DOHH2 (cell line): ENCODE measurements around the gene CDK5R1.

Experiments used
- H3F3A ChIP-seq: fragments of 200-600 bp; sonication (generic), shearing (Covaris generic); 2 replicates; pipeline ENCODE4 v1.6.0; 2016; ENCODE audit warnings: antibody characterized with exemption, mild to moderate bottlenecking; ENCODE audit not compliant: control insufficient read depth, insufficient read depth
- H3K27ac ChIP-seq: fragments of 200-600 bp; sonication (generic); 2 replicates; pipeline ENCODE4 v1.5.1; 2014; ENCODE audit warnings: low read depth, mild to moderate bottlenecking, low read length, moderate library complexity
- H3K27me3 ChIP-seq: fragments of 200-600 bp; sonication (generic); 2 replicates; pipeline ENCODE4 v1.6.1; 2014; ENCODE audit warnings: mild to moderate bottlenecking, low read length, mixed read lengths; ENCODE audit not compliant: control insufficient read depth
- H3K36me3 ChIP-seq: fragments of 200-600 bp; sonication (generic); 2 replicates; pipeline ENCODE4 v1.6.1; 2014; ENCODE audit warnings: mild to moderate bottlenecking, low read length, moderate library complexity, mixed read lengths; ENCODE audit not compliant: control insufficient read depth
- H3K4me1 ChIP-seq: fragments of 200-600 bp; sonication (generic); 2 replicates; pipeline ENCODE4 v1.6.1; 2014; ENCODE audit warnings: mild to moderate bottlenecking, low read length, mixed read lengths; ENCODE audit not compliant: control insufficient read depth
- H3K4me2 ChIP-seq: fragments of 200-600 bp; sonication (generic); 2 replicates; pipeline ENCODE4 v1.6.0; 2014; ENCODE audit warnings: mild to moderate bottlenecking, low read length, moderate library complexity
- H3K4me3 ChIP-seq: fragments of 200-600 bp; sonication (generic); 2 replicates; pipeline ENCODE4 v1.5.1; 2014; ENCODE audit warnings: mild to moderate bottlenecking, low read length, mixed read lengths
- H3K79me2 ChIP-seq: fragments of 200-600 bp; sonication (generic); 2 replicates; pipeline ENCODE4 v1.6.1; 2014; ENCODE audit warnings: mild to moderate bottlenecking, low read length, mixed read lengths; ENCODE audit not compliant: control insufficient read depth
- H3K9me2 ChIP-seq: fragments of 200-600 bp; sonication (generic); replicated peaks from 2 replicates; pipeline ENCODE4 v1.6.1; 2014; ENCODE audit warnings: mild to moderate bottlenecking, low read length, mixed read lengths; ENCODE audit not compliant: control insufficient read depth
- H3K9me3 ChIP-seq: fragments of 200-600 bp; sonication (generic); 2 replicates; pipeline ENCODE4 v1.6.1; 2014; ENCODE audit warnings: antibody characterized with exemption, low read length, mixed read lengths; ENCODE audit not compliant: control insufficient read depth, insufficient read depth
- H4K20me1 ChIP-seq: fragments of 200-600 bp; sonication (generic); 2 replicates; pipeline ENCODE4 v1.6.0; 2014; ENCODE audit warnings: low read depth, mild to moderate bottlenecking, antibody characterized with exemption, low read length, moderate library complexity; ENCODE audit not compliant: control insufficient read depth, insufficient read depth
- EZH2phosphoT487 ChIP-seq: fragments of 200-600 bp; sonication (generic); IDR thresholded peaks from 2 replicates; pipeline ENCODE4 v1.6.1; 2017; ENCODE audit warnings: borderline replicate concordance, mild to moderate bottlenecking, antibody characterized with exemption, low read length, moderate library complexity, mixed read lengths
- TF ChIP-seq, protein P1 (sequence below): fragments of 200-600 bp; sonication (generic); IDR thresholded peaks from one replicate; pipeline ENCODE4 v1.5.1; 2014; ENCODE audit warnings: antibody characterized with exemption, mild to moderate bottlenecking, low read depth, low read length; ENCODE audit not compliant: poor library complexity, severe bottlenecking

Gene CDK5R1

DNA sequence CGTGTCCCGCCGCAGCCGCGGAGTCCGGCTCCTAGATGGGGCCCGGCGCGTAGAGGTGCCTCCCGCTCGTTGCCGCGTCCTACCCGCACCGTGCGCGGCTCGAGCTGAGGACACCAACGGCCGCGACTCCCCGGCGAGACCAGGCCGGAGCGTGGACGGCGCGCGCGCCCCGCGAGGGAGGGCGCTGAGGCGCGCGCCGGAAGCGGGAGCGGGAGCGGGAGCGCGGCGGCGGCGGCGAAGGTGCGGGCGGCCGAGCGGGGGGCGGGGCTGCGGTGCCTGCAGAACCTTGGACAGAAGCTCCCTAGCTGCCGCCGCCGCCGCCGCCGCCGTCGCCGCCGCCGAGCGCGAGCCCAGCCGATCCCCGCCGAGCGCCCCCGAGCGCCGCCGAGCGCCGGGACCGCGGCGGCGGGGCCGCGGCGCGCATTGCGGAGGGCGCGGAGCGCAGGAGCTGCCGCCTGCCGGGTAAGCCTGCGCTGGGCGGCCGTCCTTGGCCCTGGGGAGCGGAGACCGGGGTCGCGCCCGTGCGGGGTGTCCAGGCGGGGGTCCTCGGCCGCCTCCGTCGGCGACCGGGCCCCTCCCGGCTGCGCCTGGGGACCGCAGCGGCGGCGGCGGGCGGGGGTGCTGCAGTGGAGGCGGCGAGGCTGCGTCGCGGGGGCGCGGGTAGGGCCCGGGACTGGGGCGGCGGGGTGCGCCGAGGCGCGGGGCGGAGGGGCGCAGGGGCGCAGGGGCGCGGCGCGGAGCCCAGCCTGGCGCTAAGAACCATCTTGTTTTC is at the start of gene CDK5R1:
CDK5R1 (plus strand) TSS at position 293 of the 772 bp plus-strand sequence. CDS start 628 bp downstream, outside the sequence.
- Histone ChIP-seq H3K4me2 (peak within 1 kb of the TSS; percentile 59), H3K4me1 (peaks cover 22% of the 10 kb centered on the region), H3K4me3 (peak within 1 kb of the TSS; percentile 60)

DNA sequence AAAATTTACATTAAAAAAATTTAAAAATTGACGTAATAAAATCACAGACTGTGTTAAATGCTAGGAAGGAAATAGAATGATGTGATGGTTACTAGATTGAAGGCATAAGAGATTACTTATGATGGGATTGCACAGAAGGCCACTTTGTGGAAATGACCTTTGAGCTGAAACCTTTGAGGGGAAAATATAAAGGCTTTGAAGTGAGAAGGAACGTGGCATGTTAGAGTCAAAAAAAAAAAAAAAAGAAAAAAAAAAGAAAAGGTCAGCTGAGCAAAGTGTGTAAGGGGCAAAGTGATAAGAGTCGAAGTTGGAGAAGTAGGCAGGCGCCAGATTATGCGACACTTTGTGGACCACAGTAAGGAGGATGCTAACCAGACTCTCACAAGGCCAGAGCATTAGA is 46.1 kb upstream of the CDK5R1 start:
- H3F3A ChIP-seq = no peaks in the 10 kb centered on the region
- peaks cover 9% of the 10 kb centered on the region; the same call in 1 of the 2 replicates for H3K36me3 ChIP-seq
- no peaks in the 10 kb centered on the region for H3K9me3 ChIP-seq
- no peak overlapping the region for H3K27ac ChIP-seq
- H3K4me2 ChIP-seq = no peak overlapping the region
- TF ChIP-seq EZH2phosphoT487 = no peak
- TF ChIP-seq, protein P1, sequence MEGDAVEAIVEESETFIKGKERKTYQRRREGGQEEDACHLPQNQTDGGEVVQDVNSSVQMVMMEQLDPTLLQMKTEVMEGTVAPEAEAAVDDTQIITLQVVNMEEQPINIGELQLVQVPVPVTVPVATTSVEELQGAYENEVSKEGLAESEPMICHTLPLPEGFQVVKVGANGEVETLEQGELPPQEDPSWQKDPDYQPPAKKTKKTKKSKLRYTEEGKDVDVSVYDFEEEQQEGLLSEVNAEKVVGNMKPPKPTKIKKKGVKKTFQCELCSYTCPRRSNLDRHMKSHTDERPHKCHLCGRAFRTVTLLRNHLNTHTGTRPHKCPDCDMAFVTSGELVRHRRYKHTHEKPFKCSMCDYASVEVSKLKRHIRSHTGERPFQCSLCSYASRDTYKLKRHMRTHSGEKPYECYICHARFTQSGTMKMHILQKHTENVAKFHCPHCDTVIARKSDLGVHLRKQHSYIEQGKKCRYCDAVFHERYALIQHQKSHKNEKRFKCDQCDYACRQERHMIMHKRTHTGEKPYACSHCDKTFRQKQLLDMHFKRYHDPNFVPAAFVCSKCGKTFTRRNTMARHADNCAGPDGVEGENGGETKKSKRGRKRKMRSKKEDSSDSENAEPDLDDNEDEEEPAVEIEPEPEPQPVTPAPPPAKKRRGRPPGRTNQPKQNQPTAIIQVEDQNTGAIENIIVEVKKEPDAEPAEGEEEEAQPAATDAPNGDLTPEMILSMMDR = no peak
- H3K9me2 ChIP-seq = no peaks in the 10 kb centered on the region
- peaks cover 21% of the 10 kb centered on the region for H3K27me3 ChIP-seq
- no peak overlapping the region for H3K4me3 ChIP-seq
- H3K4me1 ChIP-seq = peaks cover 12% of the 10 kb centered on the region
- peaks cover 14% of the 10 kb centered on the region for H3K79me2 ChIP-seq
- H4K20me1 ChIP-seq = peaks cover 4% of the 10 kb centered on the region; the same call in 1 of the 2 replicates

More for the DNA sequence above, at the start of gene CDK5R1:
- H3K27ac ChIP-seq = no peak within 1 kb of the TSS
- peaks cover 10% of the 10 kb centered on the region for H3K36me3 ChIP-seq
- no peaks in the 10 kb centered on the region for H4K20me1 ChIP-seq
- H3K27me3 ChIP-seq = no peaks in the 10 kb centered on the region
- H3F3A ChIP-seq = peaks cover 28% of the 10 kb centered on the region
- no peaks in the 10 kb centered on the region for H3K79me2 ChIP-seq
- H3K9me2 ChIP-seq = no peaks in the 10 kb centered on the region
- no peaks in the 10 kb centered on the region for H3K9me3 ChIP-seq
- TF ChIP-seq EZH2phosphoT487 = no peak
- TF ChIP-seq, protein P1 = no peak

DNA sequence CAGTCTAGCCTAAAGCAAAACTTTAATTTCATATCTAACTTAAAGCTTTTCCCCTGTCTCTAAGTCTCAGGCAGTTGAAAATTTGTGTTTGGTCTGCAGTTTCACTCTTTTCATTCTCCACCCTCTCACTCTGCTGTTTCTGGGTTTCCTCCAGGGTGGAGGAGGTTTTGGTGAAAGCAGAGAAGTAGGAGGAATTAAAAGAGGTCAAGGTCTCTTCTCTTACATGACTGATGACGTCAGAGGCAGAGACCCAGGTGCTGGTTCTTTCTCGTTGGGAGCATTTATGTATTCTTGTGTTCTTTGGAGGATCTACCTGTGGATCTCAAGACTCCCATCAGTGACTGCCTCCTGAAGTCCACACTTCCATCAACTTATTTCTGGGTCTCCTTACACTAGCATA is 44.9 kb upstream of the CDK5R1 start:
- no peak overlapping the region for H3K4me3 ChIP-seq

DNA sequence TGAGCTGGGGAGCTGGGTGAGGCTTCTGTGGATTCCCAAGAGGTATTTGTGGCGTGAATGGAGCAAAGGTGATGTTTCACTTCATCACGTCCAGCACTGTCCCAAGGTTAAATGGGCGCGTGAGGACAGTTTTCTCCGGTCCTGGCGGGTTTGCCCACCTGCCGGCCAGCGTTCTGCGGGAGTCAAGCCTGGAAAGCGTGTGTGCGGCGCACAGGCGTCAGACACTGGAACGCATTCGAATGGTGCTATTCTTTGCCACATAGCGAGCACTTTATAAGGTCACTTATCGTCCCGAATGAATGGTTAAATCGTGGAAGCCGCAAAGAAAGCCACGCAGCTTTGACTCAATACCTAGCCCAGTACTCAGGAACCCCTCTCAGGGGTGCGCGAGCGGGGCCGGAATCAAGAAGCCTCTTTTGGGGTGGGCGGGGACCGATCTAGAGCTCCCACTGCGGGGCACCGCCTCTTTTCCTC is 42.9 kb upstream of the CDK5R1 start:
- H3K9me2 ChIP-seq = no peaks in the 10 kb centered on the region
- H3K27me3 ChIP-seq = peaks cover 21% of the 10 kb centered on the region
- H3K4me1 ChIP-seq = peaks cover 27% of the 10 kb centered on the region
- H3K4me3 ChIP-seq = peak overlapping the region; percentile 88
- H3K4me2 ChIP-seq = peak overlapping the region; percentile 95
- H3K9me3 ChIP-seq = no peaks in the 10 kb centered on the region
- H4K20me1 ChIP-seq = peaks cover 14% of the 10 kb centered on the region; the same call in 1 of the 2 replicates
- no peaks in the 10 kb centered on the region for H3F3A ChIP-seq
- no peak overlapping the region for H3K27ac ChIP-seq
- peaks cover 38% of the 10 kb centered on the region for H3K36me3 ChIP-seq
- peaks cover 45% of the 10 kb centered on the region for H3K79me2 ChIP-seq
- TF ChIP-seq, protein P1 = no peak
- no peak for TF ChIP-seq EZH2phosphoT487

More for the DNA sequence above, 44.9 kb upstream of the CDK5R1 start:
- peaks cover 21% of the 10 kb centered on the region for H3K27me3 ChIP-seq
- peaks cover 24% of the 10 kb centered on the region for H3K4me1 ChIP-seq
- H3K36me3 ChIP-seq = peaks cover 20% of the 10 kb centered on the region
- H3K4me2 ChIP-seq = no peak overlapping the region
- H3F3A ChIP-seq = no peaks in the 10 kb centered on the region
- peaks cover 11% of the 10 kb centered on the region; the same call in 1 of the 2 replicates for H4K20me1 ChIP-seq
- no peaks in the 10 kb centered on the region for H3K9me3 ChIP-seq
- no peak for TF ChIP-seq EZH2phosphoT487
- H3K9me2 ChIP-seq = no peaks in the 10 kb centered on the region
- peaks cover 26% of the 10 kb centered on the region for H3K79me2 ChIP-seq
- H3K27ac ChIP-seq = no peak overlapping the region
